ENCODE measurements around the gene OR5M8.

GRCh38 chr11:56522008-56522407 lies 30.8 kb upstream of the OR5M8 start:
- TF ChIP-seq REST (IDR thresholded peaks at IDR 0.05; ENCODE audit: insufficient replicate concordance, low read depth): no peak
- no peak for TF ChIP-seq CTCF (IDR thresholded peaks at IDR 0.05; ENCODE audit: insufficient read depth, low read length)

Measured in HL-60 (cell line).